ENCODE measurements around the gene CDH4.

The CDH4 gene

GRCh38 chr20:61818746-61819573 is 566.9 kb downstream of the CDH4 start:
- in situ Hi-C loops (cut with MboI; ENCODE audit: low sequenced_read_pairs): no loop called here

- in situ Hi-C loops (cut with MboI; ENCODE audit: low sequenced_read_pairs): no loop called here
These were observed 567.4 kb downstream of the CDH4 start for GRCh38 chr20:61819574-61819846.

- in situ Hi-C loops (cut with MboI; ENCODE audit: low sequenced_read_pairs): no loop called here
These were observed 568.1 kb downstream of the CDH4 start for GRCh38 chr20:61819921-61820825.

GRCh38 chr20:61821735-61822134 is 569.7 kb downstream of the CDH4 start:
- in situ Hi-C loops (cut with MboI; ENCODE audit: low sequenced_read_pairs): no loop called here

GRCh38 chr20:61822396-61822795 is 570.3 kb downstream of the CDH4 start:
- in situ Hi-C loops (cut with MboI; ENCODE audit: low sequenced_read_pairs): no loop called here

GRCh38 chr20:61823242-61823641 is 571.2 kb downstream of the CDH4 start:
- in situ Hi-C loops (cut with MboI; ENCODE audit: low sequenced_read_pairs): no loop called here

- in situ Hi-C loops (cut with MboI; ENCODE audit: low sequenced_read_pairs): no loop called here
These were observed 576.8 kb downstream of the CDH4 start for GRCh38 chr20:61828891-61829290.

GRCh38 chr20:61829526-61829925 is 577.5 kb downstream of the CDH4 start:
- in situ Hi-C loops (cut with MboI; ENCODE audit: low sequenced_read_pairs): no loop called here

GRCh38 chr20:61830241-61830930 is 578.3 kb downstream of the CDH4 start:
- in situ Hi-C loops (cut with MboI; ENCODE audit: low sequenced_read_pairs): no loop called here

- in situ Hi-C loops (cut with MboI; ENCODE audit: low sequenced_read_pairs): no loop called here
These were observed 578.9 kb downstream of the CDH4 start for GRCh38 chr20:61830991-61831390.

- in situ Hi-C loops (cut with MboI; ENCODE audit: low sequenced_read_pairs): no loop called here
These were observed 580.1 kb downstream of the CDH4 start for GRCh38 chr20:61832181-61832580.

GRCh38 chr20:61833807-61834610 is 581.9 kb downstream of the CDH4 start:
- in situ Hi-C loops (cut with MboI; ENCODE audit: low sequenced_read_pairs): no loop called here

GRCh38 chr20:61835301-61835700 is 583.2 kb downstream of the CDH4 start:
- in situ Hi-C loops (cut with MboI; ENCODE audit: low sequenced_read_pairs): no loop called here

- in situ Hi-C loops (cut with MboI; ENCODE audit: low sequenced_read_pairs): no loop called here
These were observed 583.8 kb downstream of the CDH4 start for GRCh38 chr20:61835791-61836350.

GRCh38 chr20:61837200-61837599 is 585.1 kb downstream of the CDH4 start:
- in situ Hi-C loops (cut with MboI; ENCODE audit: low sequenced_read_pairs): no loop called here

- in situ Hi-C loops (cut with MboI; ENCODE audit: low sequenced_read_pairs): no loop called here
These were observed 587.3 kb downstream of the CDH4 start for GRCh38 chr20:61839223-61839911.

- in situ Hi-C loops (cut with MboI; ENCODE audit: low sequenced_read_pairs): no loop called here
These were observed 588.1 kb downstream of the CDH4 start for GRCh38 chr20:61839912-61840778.

- in situ Hi-C loops (cut with MboI; ENCODE audit: low sequenced_read_pairs): no loop called here
These were observed 588.9 kb downstream of the CDH4 start for GRCh38 chr20:61840779-61841455.

Data from hTERT RPE-1 (cell line).